H1 (cell line): ENCODE results near the gene DPF3. TPM values are rescaled to one million over a fixed set of nuclear protein-coding genes. Genes with fewer than 3 reads are reported as not detected.

Source experiments
- E2F6 ChIP-seq: IDR thresholded peaks from 2 replicates; pipeline ENCODE4 v1.6.1; 2012; ENCODE audit warnings: inconsistent platforms
- HDAC2 ChIP-seq, 2 experiments: fragments of 300-600 bp in 1 of 2; sonication (generic) in 1 of 2; IDR thresholded peaks; 2 replicates each; pipeline ENCODE4 v1.6.1; 2011 to 2012; ENCODE audit warnings: low read depth in 2 of 2, low read length in 2 of 2, mild to moderate bottlenecking in 2 of 2, moderate library complexity in 2 of 2, borderline replicate concordance in 1 of 2, inconsistent platforms in 1 of 2
- KDM1A ChIP-seq: fragments of 200-600, 300-600 bp; sonication (generic); IDR thresholded peaks from 2 replicates; pipeline ENCODE4 v1.7.1; 2016; ENCODE audit warnings: mild to moderate bottlenecking, low read length, borderline replicate concordance
- TAF7 ChIP-seq: optimal IDR thresholded peaks from 2 replicates; pipeline ENCODE3; 2011; ENCODE audit warnings: low read depth, mild to moderate bottlenecking, inconsistent platforms, low read length, moderate library complexity, borderline replicate concordance
- polyA plus RNA-seq, 7 experiments: library from polyadenylated mRNA; depleted of rRNA in 3 of 7; stranded (reverse) in 5 of 7; unstranded in 2 of 7; fragments of >200 nt in 5 of 7; fragments of 200-250 nt in 2 of 7; gene quantifications; 1 replicate in 5 of 7; 2 replicates in 1 of 7; 4 replicates in 1 of 7; pipeline versions ENCODE4 v1.2.1 to v1.2.3, GENCODE V29; 2011 to 2013; ENCODE audit warnings: missing spikeins in 2 of 7, mixed read lengths in 2 of 7
- total RNA-seq: library from RNA; stranded (reverse); fragmentation: NEBNext Ultra II Directional; extraction: Animal tissue kit (Norgen Biotek cat#: 25700); gene quantifications from 2 replicates; pipeline ENCODE4 v1.2.1, GENCODE V29; 2021

DPF3 gene
- total and polyA plus RNA-seq, 2 of the 8 experiments (the other 6 are each of a cell fraction or from before 2014, with no cell fraction given), result 0.19 TPM; not detected in 1

GRCh38 chr14:72802588-72802946 is 91.3 kb downstream of the DPF3 start (continued):
- TF ChIP-seq E2F6 (no peak), TAF7 (no peak), HDAC2 (IDR thresholded peaks at IDR 0.05; ENCODE audit: borderline replicate concordance in 1 of 2, low read depth in 2 of 2, low read length in 2 of 2) (no peak), KDM1A (no peak)
